ENCODE data around the gene PRELID1.
A peak's percentile ranks its signal among the peaks of the same experiment; 100 is the strongest.

The PRELID1 gene

DNA sequence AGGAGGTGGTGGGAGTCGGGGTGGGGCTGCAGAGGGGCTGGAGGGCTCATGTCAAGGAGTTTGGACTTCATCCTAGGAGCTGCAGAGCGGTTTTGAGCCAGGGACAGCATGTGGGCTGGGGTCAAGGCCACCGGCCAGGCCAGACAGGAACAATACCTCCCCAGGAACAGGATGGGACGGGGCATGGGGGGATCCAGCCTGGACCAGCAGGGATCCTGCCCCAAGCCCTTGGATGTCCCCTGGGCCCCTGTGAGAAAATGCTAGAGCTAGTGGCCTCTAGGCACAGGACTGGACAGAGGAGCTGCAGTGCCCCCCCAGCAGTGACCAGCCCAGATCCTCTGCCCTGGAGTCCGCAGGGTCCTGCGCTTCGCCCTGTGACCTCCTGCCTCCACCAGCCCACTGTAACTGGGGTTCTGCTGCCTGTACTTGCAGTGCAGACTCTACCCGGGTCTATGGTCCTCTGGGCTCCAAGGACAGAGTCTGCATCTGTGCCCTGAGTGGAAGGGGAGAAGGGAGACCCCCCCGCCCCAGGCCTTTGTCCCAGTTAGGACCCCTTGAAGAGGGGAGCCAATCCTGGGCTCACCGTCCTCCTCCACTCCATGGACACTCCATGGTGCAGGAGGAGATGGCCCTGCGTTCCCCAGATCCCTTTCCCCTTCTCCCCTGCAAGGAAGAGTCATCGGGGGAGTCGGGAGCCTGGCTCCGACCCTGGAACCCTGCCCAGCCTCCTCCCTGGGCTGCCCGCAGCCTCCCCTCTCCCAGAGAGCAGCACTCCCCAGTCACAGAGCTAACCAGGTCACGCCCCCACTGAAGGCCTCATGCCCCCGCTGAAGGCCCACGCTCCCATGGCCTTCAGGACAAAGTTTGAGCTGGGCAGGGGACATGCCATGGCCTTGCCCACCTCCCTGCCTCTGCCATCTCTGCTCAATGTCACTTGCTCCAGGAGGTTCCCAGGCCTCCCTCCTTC lies 11.1 kb downstream of the PRELID1 start:
- peaks cover 11% of the 10 kb centered on the region for H3K4me1 Mint-ChIP-seq
- no peak overlapping the region for H3K4me3 Mint-ChIP-seq
- H3K9me3 Mint-ChIP-seq: peaks cover 4% of the 10 kb centered on the region
- H3K27me3 Mint-ChIP-seq (ENCODE audit: low read depth): no peaks in the 10 kb centered on the region
- peaks cover 13% of the 10 kb centered on the region for H3K36me3 Mint-ChIP-seq (ENCODE audit: low read depth)
- TF ChIP-seq, protein P1, sequence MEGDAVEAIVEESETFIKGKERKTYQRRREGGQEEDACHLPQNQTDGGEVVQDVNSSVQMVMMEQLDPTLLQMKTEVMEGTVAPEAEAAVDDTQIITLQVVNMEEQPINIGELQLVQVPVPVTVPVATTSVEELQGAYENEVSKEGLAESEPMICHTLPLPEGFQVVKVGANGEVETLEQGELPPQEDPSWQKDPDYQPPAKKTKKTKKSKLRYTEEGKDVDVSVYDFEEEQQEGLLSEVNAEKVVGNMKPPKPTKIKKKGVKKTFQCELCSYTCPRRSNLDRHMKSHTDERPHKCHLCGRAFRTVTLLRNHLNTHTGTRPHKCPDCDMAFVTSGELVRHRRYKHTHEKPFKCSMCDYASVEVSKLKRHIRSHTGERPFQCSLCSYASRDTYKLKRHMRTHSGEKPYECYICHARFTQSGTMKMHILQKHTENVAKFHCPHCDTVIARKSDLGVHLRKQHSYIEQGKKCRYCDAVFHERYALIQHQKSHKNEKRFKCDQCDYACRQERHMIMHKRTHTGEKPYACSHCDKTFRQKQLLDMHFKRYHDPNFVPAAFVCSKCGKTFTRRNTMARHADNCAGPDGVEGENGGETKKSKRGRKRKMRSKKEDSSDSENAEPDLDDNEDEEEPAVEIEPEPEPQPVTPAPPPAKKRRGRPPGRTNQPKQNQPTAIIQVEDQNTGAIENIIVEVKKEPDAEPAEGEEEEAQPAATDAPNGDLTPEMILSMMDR (IDR thresholded peaks at IDR 0.05; ENCODE audit: unreplicated experiment in 3 of 3): no peak
- H3K27ac Mint-ChIP-seq: no peak overlapping the region

DNA sequence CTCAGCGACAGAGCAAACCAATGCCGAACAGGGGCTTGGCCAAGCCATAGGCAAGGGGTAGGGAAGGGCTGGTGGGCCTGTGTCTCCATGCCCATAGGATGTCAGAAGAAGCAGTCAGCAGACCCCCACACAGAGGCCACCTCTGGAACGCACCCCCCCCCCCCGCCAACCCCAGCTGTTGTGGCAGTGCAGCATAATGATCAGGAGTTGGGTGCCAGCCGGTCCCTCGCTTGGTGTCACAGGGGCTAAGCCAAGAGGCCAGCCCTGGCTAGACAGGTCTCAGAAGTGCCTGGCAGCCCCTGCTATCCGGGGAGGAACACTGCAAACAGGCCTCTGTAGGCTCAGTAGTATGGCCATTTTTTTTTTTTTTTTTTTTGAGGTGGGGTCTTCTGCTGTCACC lies 11.8 kb downstream of the PRELID1 start:
- H3K27me3 Mint-ChIP-seq (ENCODE audit: low read depth): no peaks in the 10 kb centered on the region
- H3K36me3 Mint-ChIP-seq (ENCODE audit: low read depth): peaks cover 17% of the 10 kb centered on the region
- peaks cover 8% of the 10 kb centered on the region for H3K9me3 Mint-ChIP-seq
- TF ChIP-seq, protein P1 (IDR thresholded peaks at IDR 0.05; ENCODE audit: unreplicated experiment in 3 of 3): no peak
- no peak overlapping the region for H3K27ac Mint-ChIP-seq
- peaks cover 6% of the 10 kb centered on the region for H3K4me1 Mint-ChIP-seq
- no peak overlapping the region for H3K4me3 Mint-ChIP-seq

DNA sequence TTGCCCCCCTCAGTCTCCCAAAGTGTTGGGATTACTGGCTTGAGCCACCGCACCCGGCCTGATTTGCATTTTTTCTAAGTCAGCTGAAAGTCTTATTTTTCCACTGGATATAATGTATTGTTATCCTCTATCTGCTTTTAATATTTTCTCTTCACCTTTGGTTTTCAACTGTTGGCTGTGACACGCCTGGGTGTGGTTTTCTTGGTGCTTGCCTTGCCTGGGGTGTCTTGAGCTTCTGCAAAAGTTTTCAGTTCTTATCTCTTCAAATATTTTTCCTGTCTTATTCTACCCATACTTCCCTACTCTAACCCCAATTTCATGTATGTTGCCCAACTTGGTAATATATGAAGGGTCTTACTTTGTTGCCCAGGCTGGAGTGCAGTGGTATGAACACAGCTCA lies 12.4 kb downstream of the PRELID1 start:
- H3K36me3 Mint-ChIP-seq (ENCODE audit: low read depth): peaks cover 17% of the 10 kb centered on the region
- no peak overlapping the region for H3K27ac Mint-ChIP-seq
- H3K4me1 Mint-ChIP-seq: peaks cover 2% of the 10 kb centered on the region
- H3K4me3 Mint-ChIP-seq: peak overlapping the region in 2 of 3 experiments; percentile 5 to 7
- peaks cover 8% of the 10 kb centered on the region for H3K9me3 Mint-ChIP-seq
- TF ChIP-seq, protein P1 (IDR thresholded peaks at IDR 0.05; ENCODE audit: unreplicated experiment in 3 of 3): no peak
- H3K27me3 Mint-ChIP-seq (ENCODE audit: low read depth): no peaks in the 10 kb centered on the region

DNA sequence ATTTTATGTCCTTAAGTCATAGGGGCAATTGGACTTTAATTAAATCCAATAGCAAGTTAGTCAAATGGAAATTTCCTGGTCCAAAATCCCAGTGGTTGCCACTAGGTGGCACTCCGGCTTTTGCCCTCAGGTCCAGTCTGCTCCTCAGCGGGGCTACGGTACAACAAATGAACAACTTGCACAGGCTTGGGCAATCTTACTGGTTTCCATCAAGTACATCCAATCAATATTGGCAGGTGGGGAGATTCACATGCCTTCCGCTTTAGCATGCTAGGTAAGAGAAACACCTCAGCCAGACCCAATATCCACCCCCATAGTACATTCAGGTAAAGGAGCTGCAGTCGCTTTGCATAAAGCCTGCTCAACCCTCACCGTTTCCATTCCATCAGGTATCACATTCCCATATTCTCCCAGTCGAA lies 14.4 kb downstream of the PRELID1 start:
- Mint-ChIP-seq H3K27ac (peak overlapping the region in 1 of 3 experiments; percentile 47), H3K27me3 (ENCODE audit: low read depth) (no peaks in the 10 kb centered on the region), H3K36me3 (ENCODE audit: low read depth) (peaks cover 23% of the 10 kb centered on the region), H3K4me1 (no peaks in the 10 kb centered on the region), H3K9me3 (peaks cover 11% of the 10 kb centered on the region), H3K4me3 (no peak overlapping the region)
- TF ChIP-seq, protein P1 (IDR thresholded peaks at IDR 0.05; ENCODE audit: unreplicated experiment in 3 of 3): peak; percentile 73 to 85 (median 79)

DNA sequence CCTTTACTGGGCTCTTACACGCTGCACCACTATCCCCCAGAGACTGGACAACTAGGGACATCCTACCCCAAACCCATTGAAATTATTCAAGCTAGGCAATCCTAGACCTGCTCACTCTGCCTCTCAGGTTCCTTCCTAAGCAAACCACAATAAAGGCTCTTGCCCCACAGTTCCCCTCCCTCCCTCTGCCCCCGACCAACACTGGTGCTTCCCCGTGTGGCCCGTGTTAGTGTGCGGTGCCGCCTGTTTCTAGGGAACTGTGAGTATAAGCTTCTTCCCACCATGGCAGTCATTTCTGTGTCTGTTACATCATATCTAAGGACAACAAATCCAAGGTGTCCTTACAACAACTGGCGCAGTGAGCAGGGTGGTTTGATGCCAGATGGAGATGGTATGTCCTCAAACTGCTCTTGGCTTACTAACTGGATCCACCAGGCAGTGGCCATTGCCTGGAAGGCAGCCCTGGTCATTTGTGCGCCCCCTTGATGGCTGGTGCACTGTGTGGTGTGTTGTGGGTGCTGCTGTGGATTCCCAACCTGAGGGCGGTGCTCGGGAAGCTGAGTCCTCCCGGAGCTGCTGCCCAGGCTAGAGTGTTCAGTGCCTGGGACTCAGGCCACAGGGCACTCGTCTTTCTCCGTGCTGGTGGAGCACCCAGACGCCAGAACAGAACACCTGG lies 16.5 kb downstream of the PRELID1 start:
- Mint-ChIP-seq H3K36me3 (ENCODE audit: low read depth) (peaks cover 27% of the 10 kb centered on the region), H3K9me3 (peaks cover 11% of the 10 kb centered on the region), H3K27me3 (ENCODE audit: low read depth) (no peaks in the 10 kb centered on the region), H3K4me3 (no peak overlapping the region), H3K27ac (no peak overlapping the region), H3K4me1 (no peaks in the 10 kb centered on the region)
- TF ChIP-seq, protein P1 (IDR thresholded peaks at IDR 0.05; ENCODE audit: unreplicated experiment in 3 of 3): no peak
